Uterus (tissue), 2 donors: ENCODE results near the gene EZH2.

Source experiments
- CTCF ChIP-seq, 4 experiments: fragments of 200-600 bp in 2 of 4; fragments of 450-650 bp in 2 of 4; sonication (generic) in 2 of 4; IDR thresholded peaks; one replicate each; pipeline ENCODE4 v1.5.1; 2016 to 2019; ENCODE audit warnings: antibody characterized with exemption in 4 of 4, mild to moderate bottlenecking in 2 of 4, moderate library complexity in 1 of 4
- POLR2A ChIP-seq, 2 donors: fragments of 450-650 bp; IDR thresholded peaks; one replicate each; pipeline ENCODE4 v1.6.1; 2016; ENCODE audit warnings: antibody characterized with exemption in 2 of 2, mild to moderate bottlenecking in 1 of 2, moderate library complexity in 1 of 2

GRCh38 chr7:148901178-148901577, 17.1 kb upstream of the EZH2 start:
- no peak for TF ChIP-seq POLR2A (IDR thresholded peaks at IDR 0.05)
- TF ChIP-seq CTCF (IDR thresholded peaks at IDR 0.05): no peak
